Stimulated activated naive CD8-positive, alpha-beta T cell treated with anti-CD3 and anti-CD28 coated beads, Interleukin-15, Interleukin-2, amounts not matched to agents 100 ng/mL and 50 ng/mL, for 24 hours (primary cell): ENCODE data around the gene TCEAL5.
"Not testable (repeated sequence)": the region's sequence is repeated elsewhere in the genome, so short reads cannot be mapped to it uniquely, and the experiment has no call there.

ENCODE experiments used
- H3K27ac Mint-ChIP-seq: one replicate; pipeline ENCODE4 v1.8.0; 2021; ENCODE audit warnings: mild to moderate bottlenecking, mixed read lengths
- H3K27me3 Mint-ChIP-seq: one replicate; pipeline ENCODE4 v1.8.0; 2021; ENCODE audit warnings: mixed read lengths
- H3K36me3 Mint-ChIP-seq: one replicate; pipeline ENCODE4 v1.8.0; 2021; ENCODE audit warnings: low read depth, mixed read lengths
- H3K4me1 Mint-ChIP-seq: one replicate; pipeline ENCODE4 v1.8.0; 2021; ENCODE audit warnings: low read depth, mixed read lengths
- H3K4me3 Mint-ChIP-seq: one replicate; pipeline ENCODE4 v1.8.0; 2021; ENCODE audit warnings: mild to moderate bottlenecking, mixed read lengths
- H3K9me3 Mint-ChIP-seq: one replicate; pipeline ENCODE4 v1.8.0; 2021; ENCODE audit warnings: mixed read lengths

The TCEAL5 gene

GRCh38 chrX:103276581-103277002 is at the start of gene TCEAL5:
Gene TCEAL5 (minus strand): TSS chrX:103276750. CDS start chrX:103274563, 2,187 bp downstream.
- no peaks in the 10 kb centered on the region for H3K36me3 Mint-ChIP-seq

GRCh38 chrX:103311399-103311780 is 34.8 kb upstream of the TCEAL5 start:
- Mint-ChIP-seq H3K27ac (no peak overlapping the region), H3K4me1 (no peaks in the 10 kb centered on the region), H3K9me3 (no peaks in the 10 kb centered on the region)

More at GRCh38 chrX:103276581-103277002, at the start of gene TCEAL5:
- Mint-ChIP-seq H3K9me3 (no peaks in the 10 kb centered on the region), H3K4me3 (peak within 1 kb of the TSS; percentile 60), H3K27me3 (peaks cover 48% of the 10 kb centered on the region), H3K4me1 (peaks cover 5% of the 10 kb centered on the region), H3K27ac (no peak within 1 kb of the TSS)

GRCh38 chrX:103310555-103311398 is 34.2 kb upstream of the TCEAL5 start, which contains the start of gene BEX2:
Gene BEX2 (minus strand): TSS chrX:103310990. CDS start chrX:103309976, 1,014 bp downstream.
- Mint-ChIP-seq H3K27ac (no peak within 1 kb of the TSS), H3K9me3 (no peaks in the 10 kb centered on the region)

More at GRCh38 chrX:103311399-103311780, 34.8 kb upstream of the TCEAL5 start:
- peak overlapping the region; percentile 76 for H3K4me3 Mint-ChIP-seq
- peaks cover 4% of the 10 kb centered on the region for H3K36me3 Mint-ChIP-seq
- no peaks in the 10 kb centered on the region for H3K27me3 Mint-ChIP-seq

GRCh38 chrX:103309860-103310554 is 33.5 kb upstream of the TCEAL5 start:
- Mint-ChIP-seq H3K27ac (no peak overlapping the region), H3K27me3 (no peaks in the 10 kb centered on the region), H3K4me1 (peaks cover 3% of the 10 kb centered on the region), H3K9me3 (no peaks in the 10 kb centered on the region), H3K4me3 (peak overlapping the region; percentile 48), H3K36me3 (peaks cover 4% of the 10 kb centered on the region)

More at GRCh38 chrX:103310555-103311398, 34.2 kb upstream of the TCEAL5 start, which contains the start of gene BEX2:
- peak within 1 kb of the TSS; percentile 76 for H3K4me3 Mint-ChIP-seq
- H3K27me3 Mint-ChIP-seq, result no peaks in the 10 kb centered on the region
- H3K36me3 Mint-ChIP-seq, result peaks cover 4% of the 10 kb centered on the region
- no peaks in the 10 kb centered on the region for H3K4me1 Mint-ChIP-seq

- not testable (repeated sequence) for H3K4me3 Mint-ChIP-seq, H3K4me1 Mint-ChIP-seq, H3K9me3 Mint-ChIP-seq, H3K36me3 Mint-ChIP-seq, H3K27me3 Mint-ChIP-seq, H3K27ac Mint-ChIP-seq
Measured at GRCh38 chrX:103305666-103306065, 29.1 kb upstream of the TCEAL5 start.

- Mint-ChIP-seq H3K27me3 (no peaks in the 10 kb centered on the region), H3K9me3 (no peaks in the 10 kb centered on the region), H3K27ac (no peak overlapping the region), H3K4me3 (no peak overlapping the region), H3K36me3 (peaks cover 2% of the 10 kb centered on the region), H3K4me1 (peaks cover 8% of the 10 kb centered on the region)
Measured at GRCh38 chrX:103304705-103305104, 28.2 kb upstream of the TCEAL5 start.

- H3K9me3 Mint-ChIP-seq, result no peaks in the 10 kb centered on the region
- H3K27ac Mint-ChIP-seq, result no peak overlapping the region
- no peaks in the 10 kb centered on the region for H3K36me3 Mint-ChIP-seq
- no peaks in the 10 kb centered on the region for H3K4me1 Mint-ChIP-seq
- no peak overlapping the region for H3K4me3 Mint-ChIP-seq
- no peaks in the 10 kb centered on the region for H3K27me3 Mint-ChIP-seq
Measured at GRCh38 chrX:103293118-103293517, 16.6 kb upstream of the TCEAL5 start.

- Mint-ChIP-seq H3K27ac (no peak overlapping the region), H3K4me1 (peaks cover 5% of the 10 kb centered on the region), H3K9me3 (no peaks in the 10 kb centered on the region), H3K27me3 (peaks cover 41% of the 10 kb centered on the region), H3K4me3 (no peak overlapping the region), H3K36me3 (no peaks in the 10 kb centered on the region)
Measured at GRCh38 chrX:103279624-103280023, 3.1 kb upstream of the TCEAL5 start.

GRCh38 chrX:103275947-103276567 is 493 bp downstream of the TCEAL5 start:
- H3K36me3 Mint-ChIP-seq, result no peaks in the 10 kb centered on the region
- no peak overlapping the region for H3K27ac Mint-ChIP-seq
- peaks cover 48% of the 10 kb centered on the region for H3K27me3 Mint-ChIP-seq
- H3K9me3 Mint-ChIP-seq, result no peaks in the 10 kb centered on the region
- peaks cover 5% of the 10 kb centered on the region for H3K4me1 Mint-ChIP-seq
- H3K4me3 Mint-ChIP-seq, result peak overlapping the region; percentile 60

- Mint-ChIP-seq H3K27me3 (peaks cover 38% of the 10 kb centered on the region), H3K4me3 (no peak overlapping the region), H3K4me1 (peaks cover 5% of the 10 kb centered on the region), H3K27ac (no peak overlapping the region), H3K9me3 (no peaks in the 10 kb centered on the region), H3K36me3 (no peaks in the 10 kb centered on the region)
Measured at GRCh38 chrX:103274284-103274683, 2.3 kb downstream of the TCEAL5 start.

- no peak overlapping the region for H3K27ac Mint-ChIP-seq
- H3K9me3 Mint-ChIP-seq, result no peaks in the 10 kb centered on the region
- peaks cover 5% of the 10 kb centered on the region for H3K36me3 Mint-ChIP-seq
- no peak overlapping the region for H3K4me3 Mint-ChIP-seq
- H3K27me3 Mint-ChIP-seq, result peaks cover 9% of the 10 kb centered on the region
- H3K4me1 Mint-ChIP-seq, result peaks cover 12% of the 10 kb centered on the region
Measured at GRCh38 chrX:103258275-103258674, 18.3 kb downstream of the TCEAL5 start.

GRCh38 chrX:103256651-103257050 is 19.9 kb downstream of the TCEAL5 start:
- Mint-ChIP-seq H3K4me1 (peaks cover 13% of the 10 kb centered on the region), H3K27ac (no peak overlapping the region), H3K36me3 (peaks cover 8% of the 10 kb centered on the region), H3K27me3 (peaks cover 3% of the 10 kb centered on the region), H3K4me3 (no peak overlapping the region), H3K9me3 (no peaks in the 10 kb centered on the region)

GRCh38 chrX:103254921-103255493 is 21.5 kb downstream of the TCEAL5 start, which contains the start of gene TCEAL8:
Gene TCEAL8 (minus strand): TSS chrX:103255155. CDS start chrX:103253979, 1,176 bp downstream.
- peak within 1 kb of the TSS; percentile 93 for H3K4me3 Mint-ChIP-seq

GRCh38 chrX:103254171-103254824 is 22.3 kb downstream of the TCEAL5 start:
- Mint-ChIP-seq H3K4me1 (peaks cover 13% of the 10 kb centered on the region), H3K9me3 (no peaks in the 10 kb centered on the region), H3K27ac (peak overlapping the region; percentile 93), H3K27me3 (no peaks in the 10 kb centered on the region), H3K36me3 (peaks cover 8% of the 10 kb centered on the region), H3K4me3 (peak overlapping the region; percentile 93)

More at GRCh38 chrX:103254921-103255493, 21.5 kb downstream of the TCEAL5 start, which contains the start of gene TCEAL8:
- Mint-ChIP-seq H3K27me3 (no peaks in the 10 kb centered on the region), H3K27ac (peak within 1 kb of the TSS; percentile 93), H3K36me3 (peaks cover 8% of the 10 kb centered on the region), H3K9me3 (no peaks in the 10 kb centered on the region), H3K4me1 (peaks cover 13% of the 10 kb centered on the region)
